HG03575 (cell line): ENCODE results near the gene KIAA0513.

Experiments
- ATAC-seq: cut with Tn5 transposase; IDR thresholded peaks from one replicate; pipeline ENCODE4 v1.9.1; 2021; ENCODE audit not compliant: unreplicated experiment, insufficient number of reproducible peaks, low FRiP score; ENCODE audit errors: extremely low read depth

The KIAA0513 gene

GRCh38 chr16:85027349-85027957 lies at the start of gene KIAA0513:
TSS of gene KIAA0513 (plus strand) at chr16:85027795. CDS start at chr16:85067072, 39,277 bp downstream.
- no peak for ATAC-seq

DNA sequence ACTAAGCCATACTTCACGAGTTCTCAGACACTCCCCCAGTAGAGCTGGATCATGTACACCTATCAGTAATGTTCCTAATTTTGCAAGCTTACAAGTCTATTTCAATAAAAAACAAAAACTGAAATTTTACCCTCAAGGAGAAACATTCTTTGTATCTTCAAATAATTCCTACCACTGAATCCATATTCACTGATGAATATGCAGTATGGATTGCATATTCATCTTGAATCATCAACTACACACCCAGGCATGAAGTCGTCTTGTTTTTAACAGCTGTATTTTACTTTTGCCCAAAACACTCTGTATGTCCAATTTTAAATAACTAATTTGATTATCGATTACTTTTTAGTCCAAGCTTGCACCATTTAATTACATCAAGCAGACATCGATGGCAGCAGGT lies 48.1 kb upstream of the KIAA0513 start:
- no peak for ATAC-seq

DNA sequence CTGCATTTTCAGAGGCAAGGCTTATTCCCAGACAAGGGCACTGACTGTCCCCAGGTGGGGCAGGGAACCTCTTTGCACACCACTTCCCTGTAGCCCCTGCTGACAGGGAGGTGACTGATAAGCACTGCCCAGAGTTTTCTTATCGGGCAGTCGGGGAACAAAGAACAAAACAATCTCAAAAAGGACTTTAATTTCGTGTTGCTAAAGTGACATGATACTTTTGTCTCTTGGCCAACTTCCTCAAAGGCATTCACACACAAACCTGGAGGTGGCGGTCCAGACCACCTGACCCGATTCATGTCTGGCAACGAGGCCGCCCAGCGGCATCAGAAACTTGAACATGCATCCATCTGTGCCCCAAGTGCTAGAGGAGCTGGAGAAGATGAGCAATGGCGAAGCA lies 45.2 kb upstream of the KIAA0513 start:
- ATAC-seq, result no peak

DNA sequence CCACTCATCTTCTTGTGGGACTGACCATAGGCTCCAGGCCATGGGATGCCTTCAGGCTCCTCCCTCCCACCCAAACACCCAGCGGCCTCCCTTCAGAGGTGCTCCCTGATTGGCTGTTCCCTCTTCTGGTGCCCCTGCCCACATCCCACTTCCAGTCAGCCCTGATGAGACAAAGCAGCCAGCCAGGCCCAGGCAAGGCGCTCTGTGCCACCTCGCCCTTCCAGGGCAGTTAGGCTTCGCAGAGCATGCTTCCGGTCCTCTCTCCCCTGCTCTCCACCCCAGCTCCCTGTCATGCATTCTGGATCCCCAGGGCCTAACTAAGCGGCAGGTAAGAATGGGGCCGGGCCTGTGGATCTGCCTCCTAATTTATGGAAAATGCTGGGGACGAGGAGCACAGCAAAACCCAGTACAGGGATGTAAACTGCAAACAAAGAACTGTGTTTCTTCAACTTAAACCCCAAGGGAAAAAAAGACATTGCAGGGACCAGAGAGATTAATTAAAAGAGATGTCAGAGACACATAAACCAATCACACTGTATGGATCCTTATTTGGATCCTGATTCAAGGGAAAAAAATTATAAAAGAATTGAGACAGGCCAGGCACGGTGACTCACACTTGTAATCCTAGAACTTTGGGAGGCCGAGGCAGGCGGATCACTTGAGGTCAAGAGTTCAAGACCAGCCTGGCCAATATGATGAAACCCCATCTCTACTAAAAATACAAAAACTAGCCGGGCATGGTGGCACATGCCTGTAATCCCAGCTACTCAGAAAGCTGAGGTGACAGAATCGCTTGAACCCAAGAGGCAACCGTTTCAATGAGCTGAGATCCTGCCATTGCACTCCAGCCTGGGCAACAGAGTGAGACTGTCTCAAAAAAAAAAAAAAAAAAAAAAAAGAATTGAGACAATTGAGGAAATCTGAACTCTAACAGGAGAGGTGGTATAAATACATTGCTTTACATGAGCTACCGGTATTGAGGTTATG lies 42.2 kb upstream of the KIAA0513 start:
- no peak for ATAC-seq

GRCh38 chr16:84986102-84986501 lies 41.5 kb upstream of the KIAA0513 start:
- ATAC-seq, result no peak

GRCh38 chr16:84986879-84987278 lies 40.7 kb upstream of the KIAA0513 start:
- ATAC-seq, result no peak

GRCh38 chr16:84988328-84989080 lies 39.1 kb upstream of the KIAA0513 start:
- ATAC-seq, result no peak

DNA sequence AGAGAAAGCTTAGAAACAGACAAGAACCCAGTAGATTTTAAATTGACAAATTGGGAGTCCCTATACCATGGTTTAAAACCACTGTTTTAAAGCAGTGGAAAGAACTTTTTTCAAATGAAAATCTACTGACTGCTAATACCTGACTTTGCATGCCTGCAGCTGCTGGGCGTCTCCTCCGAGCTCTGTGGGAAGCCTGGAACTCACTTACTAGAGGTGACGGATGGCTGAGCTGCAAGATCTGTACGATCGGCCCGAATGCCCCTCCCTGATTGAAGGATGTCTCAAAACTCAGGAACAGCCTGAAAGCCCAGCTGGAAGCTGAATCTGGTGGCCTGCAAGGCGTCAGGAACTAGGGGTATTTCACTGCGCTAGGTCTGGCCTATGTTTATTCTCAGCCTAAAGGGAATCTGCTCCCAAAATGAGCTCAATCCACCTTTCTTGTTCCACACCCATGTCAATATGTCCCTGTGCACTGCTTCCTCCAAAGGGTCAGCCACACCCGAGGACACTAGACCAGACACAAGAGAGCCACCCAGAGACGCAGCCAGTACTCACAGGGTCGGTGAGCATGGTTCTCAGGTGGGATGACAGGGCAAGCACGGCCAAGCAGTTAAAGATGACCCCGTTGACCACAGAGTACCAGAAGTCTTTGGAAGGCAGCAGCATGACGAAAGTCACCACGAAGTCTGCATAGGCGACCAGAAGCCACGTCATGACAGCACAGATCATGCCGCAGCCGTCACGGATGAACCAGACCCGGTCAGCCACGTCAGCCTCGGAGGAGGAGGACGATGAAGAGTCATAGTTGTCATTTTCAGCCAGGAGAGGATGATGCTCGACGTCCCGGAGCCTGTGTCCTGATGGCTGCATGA lies 37.6 kb upstream of the KIAA0513 start:
- ATAC-seq, result no peak

DNA sequence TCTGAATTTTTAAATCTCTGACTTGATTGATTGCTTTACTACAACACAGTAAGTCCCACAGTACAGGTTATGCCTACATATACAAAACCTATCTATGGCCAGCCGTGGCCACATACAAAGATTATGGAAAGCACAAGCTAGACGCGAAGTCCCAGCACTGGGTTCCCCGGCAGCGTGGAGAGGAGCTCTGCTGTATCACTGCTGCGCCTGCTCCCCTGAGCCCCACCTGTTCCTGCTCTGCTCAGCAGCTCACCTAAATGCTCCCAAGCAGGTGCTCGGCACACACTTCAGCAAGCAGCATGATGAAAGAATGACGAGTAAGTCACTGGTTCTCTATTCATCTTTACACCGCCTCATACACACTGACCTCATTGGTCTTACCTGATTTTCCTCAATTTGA lies 36.8 kb upstream of the KIAA0513 start:
- no peak for ATAC-seq

GRCh38 chr16:84992717-84993075 lies 34.9 kb upstream of the KIAA0513 start:
- no peak for ATAC-seq

DNA sequence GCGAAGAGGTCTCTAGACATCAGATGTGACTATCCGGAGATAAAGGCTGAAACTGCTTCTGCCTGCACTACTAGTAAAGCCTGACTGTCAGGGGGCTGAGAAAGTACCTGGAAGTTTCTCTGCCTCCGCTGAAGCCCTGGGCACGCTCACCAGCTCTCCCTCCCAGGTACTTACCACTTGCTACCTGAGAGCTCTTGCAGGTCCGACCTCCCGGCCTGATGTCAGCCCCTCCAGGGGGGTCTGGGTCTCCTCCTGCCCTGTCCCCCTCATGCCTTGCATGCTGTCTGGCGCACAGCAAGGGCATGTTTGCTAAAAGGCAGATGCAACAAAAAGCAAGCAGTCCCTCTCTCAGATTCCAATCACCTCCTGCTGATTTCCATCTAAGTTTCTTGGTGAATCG lies 33.7 kb upstream of the KIAA0513 start:
- ATAC-seq, result no peak

DNA sequence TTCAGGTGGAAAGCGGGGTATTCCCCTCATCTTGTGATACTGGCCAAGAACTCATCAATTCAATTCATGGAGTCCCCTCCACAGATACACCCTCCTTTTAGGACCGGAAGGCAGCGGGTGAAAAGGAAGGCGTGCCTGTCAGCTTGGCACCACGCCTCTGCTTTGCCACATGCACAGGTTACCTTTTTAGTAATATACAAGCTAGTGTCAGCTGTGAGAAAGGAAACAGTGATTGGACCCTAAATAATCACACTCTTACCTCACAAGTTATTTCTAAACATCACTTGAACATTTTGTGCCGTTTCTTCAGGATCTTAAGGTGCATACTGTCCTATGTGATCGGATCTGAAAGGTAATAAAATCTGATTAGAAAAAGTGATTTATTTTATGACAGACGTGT lies 31.9 kb upstream of the KIAA0513 start:
- ATAC-seq, result no peak

GRCh38 chr16:84996365-84996764 lies 31.2 kb upstream of the KIAA0513 start:
- no peak for ATAC-seq

DNA sequence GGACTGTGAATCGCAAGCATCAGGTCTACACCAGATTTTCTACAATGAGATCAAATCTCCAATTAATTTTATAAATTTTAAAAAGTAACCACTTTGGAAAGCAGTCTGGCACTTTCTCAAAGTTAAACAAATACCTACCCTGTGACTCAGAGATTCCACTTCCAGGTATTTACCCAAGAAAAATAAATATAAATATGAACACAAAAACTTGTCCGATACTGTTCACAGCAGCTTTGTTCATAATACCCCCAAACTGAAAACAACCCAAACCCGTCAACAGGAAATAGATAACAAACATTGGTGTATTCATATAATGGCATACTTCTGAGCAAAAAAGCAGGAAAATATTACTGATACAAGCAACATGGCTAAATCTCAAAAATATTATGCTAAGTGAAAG lies 28.4 kb upstream of the KIAA0513 start:
- no peak for ATAC-seq

DNA sequence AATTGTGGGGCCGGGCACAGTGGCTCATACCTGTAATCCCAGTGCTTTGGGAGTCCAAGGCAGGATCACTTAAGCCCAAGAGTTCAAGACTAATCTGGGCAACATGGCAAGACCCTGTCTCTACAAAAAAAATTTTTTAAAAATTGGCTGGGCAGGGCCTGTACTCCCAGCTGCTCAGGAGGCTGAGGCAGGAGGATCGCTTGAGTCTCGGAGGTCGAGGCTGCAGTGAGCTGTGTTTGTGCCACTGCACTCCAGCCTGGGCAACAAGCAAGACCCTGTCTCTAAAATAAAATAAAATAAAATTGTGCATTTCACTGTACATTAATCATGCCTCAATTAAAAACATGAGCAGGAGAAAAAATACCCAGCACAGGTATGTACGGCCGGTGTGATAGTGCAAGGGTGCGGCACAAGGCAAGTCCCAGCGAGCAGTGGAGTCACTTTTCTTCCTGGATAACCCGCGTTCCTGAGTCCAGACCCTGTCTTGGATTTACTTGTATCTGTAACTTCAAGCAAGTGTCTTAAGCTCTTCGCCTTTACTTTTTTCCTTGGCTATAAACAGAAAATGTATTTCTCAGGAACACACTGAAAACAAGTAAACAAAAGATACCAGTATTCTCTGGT lies 27.6 kb upstream of the KIAA0513 start:
- ATAC-seq, result no peak

DNA sequence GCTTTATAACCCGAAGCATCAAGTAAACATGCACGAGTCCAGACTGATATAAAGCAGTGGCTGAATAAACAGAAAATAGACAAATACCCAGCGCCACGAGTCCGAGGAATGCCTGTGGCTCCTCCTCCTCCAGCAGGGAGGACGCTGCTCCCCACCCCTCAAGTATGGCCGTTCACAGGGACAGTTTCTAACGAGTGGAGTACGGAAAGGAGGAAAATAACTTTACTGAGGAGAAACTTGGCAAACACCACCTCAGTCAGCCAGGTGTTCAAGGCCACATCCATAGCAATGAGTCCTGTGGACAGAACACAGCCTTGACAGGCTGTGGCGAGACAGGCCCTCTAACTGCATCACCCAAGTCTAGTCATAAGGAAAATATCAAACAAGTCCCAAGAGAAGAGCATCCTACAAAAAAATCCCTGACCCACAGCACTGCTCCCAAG lies 25.5 kb upstream of the KIAA0513 start:
- no peak for ATAC-seq

DNA sequence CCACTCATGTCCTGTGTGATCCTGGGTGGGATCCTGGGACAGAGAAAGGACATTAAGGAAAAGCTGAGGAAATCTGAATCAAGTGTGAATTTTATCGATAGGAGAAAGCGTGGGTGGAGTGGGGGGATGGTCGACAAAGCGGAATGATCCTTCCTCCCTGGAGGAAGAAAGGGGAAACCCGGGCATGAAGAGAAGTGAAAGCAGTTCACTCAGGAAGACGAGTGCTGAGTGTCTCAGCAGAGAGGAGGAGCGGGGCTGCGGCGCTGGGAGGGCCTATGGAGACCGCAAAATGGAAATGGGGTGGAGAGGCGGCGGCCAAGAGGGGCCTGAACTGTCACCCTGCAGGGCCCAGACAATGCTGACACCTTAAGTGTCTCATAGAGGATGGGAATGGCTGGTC lies 25.0 kb upstream of the KIAA0513 start:
- ATAC-seq, result no peak

DNA sequence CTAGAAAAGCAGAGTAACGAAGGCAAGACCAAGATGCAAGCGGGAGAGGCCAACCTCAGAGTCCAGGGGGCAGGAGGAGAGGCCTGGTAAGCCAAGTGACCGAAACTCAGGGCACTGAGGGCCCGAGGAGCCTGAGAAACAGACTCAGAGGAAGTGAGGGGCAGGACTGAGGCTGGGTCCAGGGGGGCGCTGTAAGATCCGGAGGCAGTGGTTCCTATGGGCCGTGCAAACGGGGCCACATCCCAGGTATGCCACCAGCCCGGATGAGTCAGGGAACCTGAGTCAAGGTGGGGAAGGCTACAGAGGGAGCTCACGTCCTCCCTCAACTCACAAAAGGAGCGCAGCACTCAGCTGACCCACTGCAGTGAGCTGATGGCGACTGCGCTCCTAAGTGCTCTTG lies 24.5 kb upstream of the KIAA0513 start:
- no peak for ATAC-seq
